Central memory CD8-positive, alpha-beta T cell (primary cell): ENCODE measurements around the gene SKIDA1.

ENCODE experiments used
- ATAC-seq: fragments of 150-1000 bp; cut with Tn5 transposase; replicated peaks from 2 replicates; pipeline ENCODE4 v1.10.0; 2022; ENCODE audit warnings: mild to moderate bottlenecking, moderate FRiP score, moderate number of reproducible peaks; ENCODE audit not compliant: poor library complexity, severe bottlenecking; ENCODE audit errors: extremely low read depth
- DNase-seq, 2 donors: peaks; one replicate each; pipeline ENCODE4 v3.0.0; 2021; ENCODE audit warnings: low spot score in 2 of 2
- H3K27ac Mint-ChIP-seq: one replicate; pipeline ENCODE4 v1.8.0; 2022; ENCODE audit warnings: low read depth, mild to moderate bottlenecking, moderate library complexity, mixed read lengths
- H3K27me3 Mint-ChIP-seq: one replicate; pipeline ENCODE4 v1.8.0; 2022; ENCODE audit warnings: mixed read lengths
- H3K36me3 Mint-ChIP-seq: one replicate; pipeline ENCODE4 v1.8.0; 2022; ENCODE audit warnings: mild to moderate bottlenecking, moderate library complexity, mixed read lengths; ENCODE audit not compliant: insufficient read depth
- H3K4me1 Mint-ChIP-seq: one replicate; pipeline ENCODE4 v1.8.0; 2022; ENCODE audit warnings: mixed read lengths
- H3K4me3 Mint-ChIP-seq: one replicate; pipeline ENCODE4 v1.8.0; 2022; ENCODE audit warnings: mild to moderate bottlenecking, moderate library complexity, mixed read lengths
- H3K9me3 Mint-ChIP-seq: one replicate; pipeline ENCODE4 v1.8.0; 2022; ENCODE audit warnings: mixed read lengths

The SKIDA1 gene

DNA sequence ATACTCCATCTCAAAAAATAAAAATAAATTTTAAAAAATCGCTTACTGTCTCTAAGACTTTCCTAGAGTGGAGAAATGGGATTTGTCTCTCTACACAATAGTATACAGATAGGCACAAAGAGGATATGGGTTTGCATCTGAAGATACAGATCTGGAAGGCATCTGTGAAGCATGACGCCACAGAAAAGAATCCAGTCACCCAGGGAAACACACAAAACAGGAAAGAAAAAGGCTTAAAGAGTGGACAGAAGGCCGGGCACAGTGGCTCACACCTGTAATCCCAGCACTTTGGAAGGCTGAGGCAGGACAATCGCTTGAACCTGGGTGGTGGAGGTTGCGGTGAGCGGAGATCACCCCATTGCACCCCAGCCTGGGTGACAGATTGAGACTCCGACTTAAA is 61.3 kb downstream of the SKIDA1 start:
- H3K4me3 Mint-ChIP-seq, result no peak overlapping the region
- H3K27ac Mint-ChIP-seq, result no peak overlapping the region
- ATAC-seq (no peak), DNase-seq (no peak)
- no peaks in the 10 kb centered on the region for H3K9me3 Mint-ChIP-seq
- H3K36me3 Mint-ChIP-seq, result no peaks in the 10 kb centered on the region
- no peaks in the 10 kb centered on the region for H3K4me1 Mint-ChIP-seq
- H3K27me3 Mint-ChIP-seq, result peaks cover 37% of the 10 kb centered on the region
